AG04450 (cell line): ENCODE results near the gene EDC3. TPM values are rescaled to one million over a fixed set of nuclear protein-coding genes. Genes with fewer than 3 reads are reported as not detected.

ENCODE experiments used
- CTCF ChIA-PET: fragments of 300-600, 350-600 bp; formaldehyde crosslinking; extraction: SDS; loops from one replicate; lab custom pipeline; 2022; ENCODE audit warnings: antibody characterized with exemption, inconsistent platforms; lab: Charles Lee
- POLR2A ChIA-PET: fragments of 350-600 bp; formaldehyde crosslinking; extraction: SDS; loops from one replicate; lab custom pipeline; 2021; ENCODE audit warnings: antibody characterized with exemption, inconsistent platforms; lab: Yijun Ruan, JAX
- DNase-seq: peaks from one replicate; pipeline ENCODE4 v3.0.0-alpha.2; 2011; ENCODE audit warnings: low read depth, low spot score
- H3K27ac ChIP-seq: one replicate; pipeline ENCODE4 v1.5.1; 2012; ENCODE audit warnings: low read depth, low read length, control low read depth
- H3K27me3 ChIP-seq: one replicate; pipeline ENCODE4 v1.6.0; 2012; ENCODE audit warnings: low read length; ENCODE audit not compliant: control insufficient read depth, insufficient read depth
- H3K4me3 ChIP-seq: 2 replicates; pipeline ENCODE4 v1.5.1; 2011; ENCODE audit warnings: mild to moderate bottlenecking, low read depth, low read length, control low read depth
- H3K9me3 ChIP-seq: 2 replicates; pipeline ENCODE4 v1.5.1; 2012; ENCODE audit warnings: low read length; ENCODE audit not compliant: control insufficient read depth, insufficient read depth
- CTCF ChIP-seq: IDR thresholded peaks from 2 replicates; pipeline ENCODE4 v1.5.1; 2011; ENCODE audit warnings: low read depth, low read length, control low read depth, inconsistent platforms
- polyA plus RNA-seq: library from polyadenylated mRNA; depleted of rRNA; stranded (reverse); fragments of >200 nt; gene quantifications from 2 replicates; pipeline ENCODE4 v1.2.3, GENCODE V29; 2011

The EDC3 gene
- polyA plus RNA-seq, 1 experiment: 37.1 TPM

GRCh38 chr15:74669627-74670026 lies 26.2 kb downstream of the EDC3 start:
- no peak for DNase-seq
- POLR2A ChIA-PET: no interaction called here
- Histone ChIP-seq H3K27me3 (no peaks in the 10 kb centered on the region), H3K9me3 (no peaks in the 10 kb centered on the region), H3K4me3 (no peak overlapping the region), H3K27ac (no peak overlapping the region)
- CTCF ChIA-PET: interaction anchor here (0.6 to 0.9 kb wide), 2 partner anchors 14 to 35 kb away, joined by 3 read pairs; no protein-coding TSS in a partner anchor
- no peak for TF ChIP-seq CTCF

GRCh38 chr15:74667975-74668374 lies 27.8 kb downstream of the EDC3 start:
- no peaks in the 10 kb centered on the region for H3K27me3 ChIP-seq
- POLR2A ChIA-PET: no interaction called here
- CTCF ChIA-PET: no interaction called here
- no peak for DNase-seq
- H3K27ac ChIP-seq: no peak overlapping the region
- no peak overlapping the region for H3K4me3 ChIP-seq
- no peak for TF ChIP-seq CTCF
- no peaks in the 10 kb centered on the region for H3K9me3 ChIP-seq

GRCh38 chr15:74664670-74665069 lies 31.2 kb downstream of the EDC3 start:
- Histone ChIP-seq H3K27me3 (no peaks in the 10 kb centered on the region), H3K4me3 (no peak overlapping the region), H3K27ac (no peak overlapping the region), H3K9me3 (no peaks in the 10 kb centered on the region)
- CTCF ChIA-PET: interaction anchor here (1.0 to 3.4 kb wide), 3 partner anchors 33 to 237 kb away, joined by 3 to 14 read pairs (median 3); no protein-coding TSS in a partner anchor
- POLR2A ChIA-PET: no interaction called here
- TF ChIP-seq CTCF: no peak
- DNase-seq: no peak

- ChIA-PET POLR2A (no interaction called here), CTCF (interaction anchor here (0.7 to 3.4 kb wide), 2 partner anchors 13 to 107 kb away, joined by 9 to 14 read pairs; no protein-coding TSS in a partner anchor)
- Histone ChIP-seq H3K4me3 (no peak overlapping the region), H3K27ac (peak overlapping the region; percentile 47), H3K27me3 (no peaks in the 10 kb centered on the region), H3K9me3 (no peaks in the 10 kb centered on the region)
- DNase-seq: peak; percentile 30
- no peak for TF ChIP-seq CTCF
These were observed 31.7 kb downstream of the EDC3 start for GRCh38 chr15:74664028-74664616.

- H3K27ac ChIP-seq: no peak overlapping the region
- POLR2A ChIA-PET: interaction anchor here (0.7 kb wide), 1 partner anchor 122 kb away, joined by 3 read pairs; no protein-coding TSS in a partner anchor
These were observed 32.4 kb downstream of the EDC3 start for GRCh38 chr15:74663303-74664027.

More at GRCh38 chr15:74663303-74664027, 32.4 kb downstream of the EDC3 start:
- no peak for DNase-seq
- TF ChIP-seq CTCF: no peak
- Histone ChIP-seq H3K27me3 (no peaks in the 10 kb centered on the region), H3K9me3 (no peaks in the 10 kb centered on the region), H3K4me3 (no peak overlapping the region)
- CTCF ChIA-PET: interaction anchor here (0.7 to 3.4 kb wide), 2 partner anchors 14 to 107 kb away, joined by 9 to 14 read pairs; no protein-coding TSS in a partner anchor
